GM23338 (cell line): ENCODE results near the gene TAS2R4. TPM values are rescaled to one million over a fixed set of nuclear protein-coding genes. Genes with fewer than 3 reads are reported as not detected.

Experiments used
- ATAC-seq: fragments of 200-7000 bp; cut with Tn5 transposase; 3 replicates; pipeline ENCODE4 v1.9.1; 2020
- DNase-seq: peaks from one replicate; pipeline ENCODE4 v3.0.0-alpha.2; 2015; ENCODE audit warnings: low spot score
- H2AFZ ChIP-seq: fragments of 200-600 bp; sonication (generic); 2 replicates; pipeline ENCODE4 v1.8.0; 2016; ENCODE audit warnings: antibody characterized with exemption, mild to moderate bottlenecking, moderate library complexity
- H3F3A ChIP-seq: fragments of 200-600 bp; sonication (generic); replicated peaks from 2 replicates; pipeline ENCODE4 v1.8.0; 2017; ENCODE audit warnings: antibody characterized with exemption, mixed run types, low read depth
- H3K27ac ChIP-seq: fragments of 200-600 bp; sonication (generic); 2 replicates; pipeline ENCODE4 v1.6.1; 2016; ENCODE audit warnings: low read depth
- H3K27me3 ChIP-seq: fragments of 200-600 bp; sonication (generic); 2 replicates; pipeline ENCODE4 v1.8.0; 2016; ENCODE audit warnings: mild to moderate bottlenecking, mixed run types, moderate library complexity; ENCODE audit not compliant: insufficient read depth
- H3K36me3 ChIP-seq: fragments of 200-600 bp; sonication (generic); 2 replicates; pipeline ENCODE4 v1.8.0; 2016; ENCODE audit warnings: mild to moderate bottlenecking; ENCODE audit not compliant: insufficient read depth
- H3K4me1 ChIP-seq: fragments of 200-600 bp; sonication (generic); 2 replicates; pipeline ENCODE4 v1.8.0; 2016; ENCODE audit warnings: mild to moderate bottlenecking, moderate library complexity; ENCODE audit not compliant: insufficient read depth
- H3K4me2 ChIP-seq: fragments of 200-600 bp; sonication (generic); 2 replicates; pipeline ENCODE4 v1.7.1; 2017; ENCODE audit warnings: mixed run types
- H3K4me3 ChIP-seq: fragments of 200-600 bp; sonication (generic); 2 replicates; pipeline ENCODE4 v1.6.1; 2016; ENCODE audit warnings: mixed run types
- H3K79me2 ChIP-seq: fragments of 200-600 bp; sonication (generic); replicated peaks from 2 replicates; pipeline ENCODE4 v1.8.0; 2017; ENCODE audit warnings: mild to moderate bottlenecking; ENCODE audit not compliant: insufficient read depth
- H3K9me2 ChIP-seq: fragments of 200-600 bp; sonication (generic); 2 replicates; pipeline ENCODE4 v1.8.0; 2017; ENCODE audit not compliant: insufficient read depth
- H4K20me1 ChIP-seq: fragments of 200-600 bp; sonication (generic); replicated peaks from 2 replicates; pipeline ENCODE4 v1.8.0; 2017; ENCODE audit warnings: mild to moderate bottlenecking; ENCODE audit not compliant: insufficient read depth
- H3K27ac Mint-ChIP-seq: 2 replicates; pipeline ENCODE4 v1.8.0; 2020; ENCODE audit warnings: inconsistent platforms, mild to moderate bottlenecking, moderate library complexity, mixed read lengths
- H3K27me3 Mint-ChIP-seq: 3 replicates; pipeline ENCODE4 v1.8.0; 2022; ENCODE audit warnings: low read depth, mild to moderate bottlenecking, moderate library complexity, mixed read lengths, inconsistent platforms; ENCODE audit not compliant: insufficient read depth, poor library complexity
- H3K36me3 Mint-ChIP-seq: 3 replicates; pipeline ENCODE4 v1.8.0; 2021; ENCODE audit warnings: low read depth, mild to moderate bottlenecking, inconsistent platforms, moderate library complexity, mixed read lengths
- H3K4me1 Mint-ChIP-seq: 3 replicates; pipeline ENCODE4 v1.8.0; 2020; ENCODE audit warnings: mild to moderate bottlenecking, inconsistent platforms, mixed read lengths
- H3K4me3 Mint-ChIP-seq: 3 replicates; pipeline ENCODE4 v1.8.0; 2021; ENCODE audit warnings: moderate library complexity, mild to moderate bottlenecking, inconsistent platforms, mixed read lengths
- H3K9me3 Mint-ChIP-seq: 3 replicates; pipeline ENCODE4 v1.8.0; 2020; ENCODE audit warnings: moderate library complexity, mild to moderate bottlenecking, inconsistent platforms, mixed read lengths
- CREB1 ChIP-seq: fragments of 250-450 bp; sonication (Bioruptor Pico); IDR thresholded peaks from 2 replicates; pipeline ENCODE4 v1.5.0; 2020; ENCODE audit warnings: low read depth, mild to moderate bottlenecking, moderate library complexity
- CTCF ChIP-seq, 2 experiments: fragments of 200-600 bp in 1 of 2; sonication (generic) in 1 of 2; conservative IDR thresholded peaks; 2 replicates each; pipeline versions ENCODE4 v1.5.1 to v1.6.1; 2016 to 2017; ENCODE audit warnings: antibody characterized with exemption in 2 of 2, low read depth in 2 of 2, mild to moderate bottlenecking in 2 of 2, moderate library complexity in 1 of 2
- ETS1 ChIP-seq: IDR thresholded peaks from 2 replicates; pipeline ENCODE4 v1.6.1; 2016; ENCODE audit warnings: antibody characterized with exemption
- EZH2 ChIP-seq: fragments of 200-600 bp; sonication (generic); IDR thresholded peaks from one replicate; pipeline ENCODE4 v1.8.0; 2017; ENCODE audit warnings: antibody characterized with exemption, mild to moderate bottlenecking, low read depth; ENCODE audit not compliant: unreplicated experiment
- EZH2phosphoT487 ChIP-seq: fragments of 200-600 bp; sonication (generic); IDR thresholded peaks from one replicate; pipeline ENCODE4 v1.8.1; 2018; ENCODE audit warnings: antibody characterized with exemption; ENCODE audit not compliant: unreplicated experiment
- JUNB ChIP-seq: IDR thresholded peaks from one replicate; pipeline ENCODE4 v1.6.1; 2016; ENCODE audit warnings: antibody characterized with exemption; ENCODE audit not compliant: unreplicated experiment
- NANOG ChIP-seq: IDR thresholded peaks from 2 replicates; pipeline ENCODE4 v1.6.1; 2016; ENCODE audit warnings: antibody characterized with exemption, borderline replicate concordance
- POLR2AphosphoS5 ChIP-seq: IDR thresholded peaks from 2 replicates; pipeline ENCODE4 v1.6.1; 2016; ENCODE audit warnings: antibody characterized with exemption, low read depth
- REST ChIP-seq: IDR thresholded peaks from one replicate; pipeline ENCODE4 v1.6.1; 2018; ENCODE audit warnings: antibody characterized with exemption; ENCODE audit not compliant: unreplicated experiment
- STAT1 ChIP-seq: IDR thresholded peaks from one replicate; pipeline ENCODE4 v1.6.1; 2016; ENCODE audit warnings: antibody characterized with exemption; ENCODE audit not compliant: unreplicated experiment
- ZNF114 ChIP-seq: fragments of 250-450 bp; sonication (Bioruptor Pico); IDR thresholded peaks from 2 replicates; pipeline ENCODE4 v1.5.0; 2020; ENCODE audit warnings: mild to moderate bottlenecking, moderate library complexity
- ZNF331 ChIP-seq: fragments of 250-450 bp; sonication (Bioruptor Pico); IDR thresholded peaks from 2 replicates; pipeline ENCODE4 v1.5.0; 2020; ENCODE audit warnings: low read depth, mild to moderate bottlenecking, moderate library complexity
- polyA plus RNA-seq: library from polyadenylated mRNA; unstranded; fragments of >200 nt; fragmentation: Nextera tagmentation; extraction: Ambion mirVana; gene quantifications from 2 replicates; pipeline ENCODE4 v1.2.1, GENCODE V29; 2016
- total RNA-seq: library from RNA; depleted of rRNA; stranded (reverse); fragments of >200 nt; shearing (Covaris generic); gene quantifications from 2 replicates; pipeline ENCODE4 v1.2.3, GENCODE V29; 2014

TAS2R4 gene
- total and polyA plus RNA-seq, 2 experiments from 2014 or later = 1.2 to 4.2 TPM

DNA sequence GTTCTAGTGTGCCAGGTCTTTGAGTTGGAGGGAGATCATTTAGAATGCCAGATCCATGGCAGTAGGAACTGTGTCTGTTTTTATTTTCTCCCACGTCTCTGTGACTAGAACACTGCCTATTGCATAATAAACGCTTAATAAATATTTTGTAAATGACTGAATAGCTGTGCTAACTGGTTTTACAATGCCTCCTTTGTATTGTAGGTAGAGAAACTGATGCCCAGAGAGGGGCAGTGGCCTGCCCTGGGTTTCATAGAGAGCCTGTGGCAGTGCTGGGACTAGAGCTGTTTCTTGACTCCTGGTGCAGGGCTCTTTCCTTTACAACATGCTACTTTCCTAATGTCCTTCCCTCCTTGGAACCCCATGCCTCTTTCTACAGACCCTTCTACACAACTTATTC, 16.1 kb downstream of the TAS2R4 start (continued):
- TF ChIP-seq ETS1 = no peak
- no peak for TF ChIP-seq NANOG
- TF ChIP-seq EZH2phosphoT487 = no peak
- no peak for TF ChIP-seq REST
- TF ChIP-seq POLR2AphosphoS5 = no peak

GRCh38 chr7:141820067-141820466, 43.6 kb downstream of the TAS2R4 start:
- no peaks in the 10 kb centered on the region for H3F3A ChIP-seq
- DNase-seq (no peak), ATAC-seq (no peak)
- no peak overlapping the region for H2AFZ ChIP-seq
- no peak overlapping the region for H3K4me2 ChIP-seq
- H3K36me3 ChIP-seq = peaks cover 2% of the 10 kb centered on the region; the same call in 1 of the 2 replicates
- no peaks in the 10 kb centered on the region for H3K4me1 ChIP-seq
- no peak overlapping the region for H3K4me3 ChIP-seq
- H3K27me3 ChIP-seq = no peaks in the 10 kb centered on the region
- H3K79me2 ChIP-seq = no peaks in the 10 kb centered on the region
- Mint-ChIP-seq H3K27me3 (no peaks in the 10 kb centered on the region), H3K4me3 (no peak overlapping the region), H3K36me3 (peaks cover 14% of the 10 kb centered on the region; the same call in 2 of the 3 replicates), H3K27ac (no peak overlapping the region), H3K9me3 (peaks cover 48% of the 10 kb centered on the region), H3K4me1 (peaks cover 2% of the 10 kb centered on the region; the same call in 1 of the 3 replicates)
- H3K9me2 ChIP-seq = peaks cover 7% of the 10 kb centered on the region
- no peak overlapping the region for H3K27ac ChIP-seq
- no peaks in the 10 kb centered on the region for H4K20me1 ChIP-seq
- TF ChIP-seq POLR2AphosphoS5 (no peak), CREB1 (CRISPR knock-in tag) (no peak), STAT1 (no peak), REST (no peak), ZNF114 (CRISPR knock-in tag) (no peak), EZH2 (no peak), JUNB (no peak), CTCF (conservative IDR thresholded peaks at IDR 0.05; ENCODE audit: low read depth in 2 of 2) (no peak), NANOG (no peak), ZNF331 (CRISPR knock-in tag) (no peak), ETS1 (no peak), EZH2phosphoT487 (no peak)
